LNCAP (cell line): Measurements from ENCODE around the gene WDR44.

Experiments
- CTCF ChIP-seq: fragments of 450-650 bp; IDR thresholded peaks from 2 replicates; pipeline ENCODE4 v1.5.1; 2017; ENCODE audit warnings: mild to moderate bottlenecking

The WDR44 gene

GRCh38 chrX:118495061-118495921, 149.4 kb downstream of the WDR44 start, which contains the start of gene DOCK11:
Gene DOCK11 (plus strand): TSS chrX:118495815. CDS start chrX:118495972, 157 bp downstream.
- no peak for TF ChIP-seq CTCF

GRCh38 chrX:118495958-118496762, 150.3 kb downstream of the WDR44 start:
- TF ChIP-seq CTCF: no peak

GRCh38 chrX:118496763-118497079, 150.8 kb downstream of the WDR44 start:
- TF ChIP-seq CTCF: no peak

- TF ChIP-seq CTCF: no peak
Measured at GRCh38 chrX:118497180-118497818, 151.4 kb downstream of the WDR44 start.

- TF ChIP-seq CTCF: no peak
Measured at GRCh38 chrX:118498351-118498750, 152.4 kb downstream of the WDR44 start.

- no peak for TF ChIP-seq CTCF
Measured at GRCh38 chrX:118498755-118499154, 152.8 kb downstream of the WDR44 start.

- no peak for TF ChIP-seq CTCF
Measured at GRCh38 chrX:118499295-118499694, 153.4 kb downstream of the WDR44 start.
